Measurements from ENCODE around the gene FARP2. TPM values are rescaled to one million over a fixed set of nuclear protein-coding genes. Genes with fewer than 3 reads are reported as not detected.

FARP2 gene
- total and polyA plus RNA-seq, 10 of the 15 experiments (the other 5 are each of a cell fraction or from before 2014, with no cell fraction given): 5.5 to 67.5 (median 36.8) TPM

- no peak overlapping the region for H2AFZ ChIP-seq (ENCODE audit: control insufficient read depth, low read depth, low read length)
- DNase-seq (ENCODE audit: low read depth, low spot score) (no peak), FAIRE-seq (no peak), ATAC-seq (no peak; the same call in 2 of the 3 replicates)
- POLR2A ChIA-PET: no interaction called here
- WGBS (ENCODE audit: insufficient coverage, insufficient replicate concordance, low lambda C conversion rate, missing lambda C conversion rate): 70% methylated on average over 12 of the region's 12 CpGs
- RAD21 ChIA-PET (ENCODE audit: unreplicated experiment): no interaction called here
- no peaks in the 10 kb centered on the region for H3K79me2 ChIP-seq (ENCODE audit: control insufficient read depth, insufficient read depth, low read length)
- intact Hi-C loops (cut with micrococcal nuclease; ENCODE audit: unreplicated experiment): no loop called here
- no peak overlapping the region for H3K27ac ChIP-seq (ENCODE audit: control insufficient read depth, insufficient read depth)
- H3K36me3 ChIP-seq (ENCODE audit: control insufficient read depth in 2 of 2, insufficient read depth in 2 of 2, low read length in 1 of 2): no peaks in the 10 kb centered on the region
- SMC1A ChIA-PET (ENCODE audit: uncharacterized antibody, unreplicated experiment): no interaction called here
- in situ Hi-C loops (cut with MboI): no loop called here
- no peak overlapping the region for H3K4me3 ChIP-seq
- H3K4me2 ChIP-seq (ENCODE audit: control insufficient read depth, insufficient read depth): no peak overlapping the region
- H3K4me1 ChIP-seq (ENCODE audit: control insufficient read depth, insufficient read depth, low read length): no peaks in the 10 kb centered on the region
- no TSS peak for BruUV-seq (replicated peaks)
- H3K9ac ChIP-seq (ENCODE audit: control insufficient read depth, insufficient read depth, low read length): no peak overlapping the region
- H3K27me3 ChIP-seq (replicated peaks in 1 of 2; ENCODE audit: control insufficient read depth in 2 of 2, insufficient read depth in 2 of 2, low read length in 1 of 2): no peaks in the 10 kb centered on the region
- no peaks in the 10 kb centered on the region; the same call in 1 of the 2 replicates for H4K20me1 ChIP-seq (ENCODE audit: control insufficient read depth, insufficient read depth)
- H3K9me3 ChIP-seq (replicated peaks; ENCODE audit: control insufficient read depth, insufficient read depth, low read length): no peaks in the 10 kb centered on the region
- no peak for TF ChIP-seq KLF5 (IDR thresholded peaks at IDR 0.05; ENCODE audit: partially characterized antibody)
- TF ChIP-seq, protein P1, sequence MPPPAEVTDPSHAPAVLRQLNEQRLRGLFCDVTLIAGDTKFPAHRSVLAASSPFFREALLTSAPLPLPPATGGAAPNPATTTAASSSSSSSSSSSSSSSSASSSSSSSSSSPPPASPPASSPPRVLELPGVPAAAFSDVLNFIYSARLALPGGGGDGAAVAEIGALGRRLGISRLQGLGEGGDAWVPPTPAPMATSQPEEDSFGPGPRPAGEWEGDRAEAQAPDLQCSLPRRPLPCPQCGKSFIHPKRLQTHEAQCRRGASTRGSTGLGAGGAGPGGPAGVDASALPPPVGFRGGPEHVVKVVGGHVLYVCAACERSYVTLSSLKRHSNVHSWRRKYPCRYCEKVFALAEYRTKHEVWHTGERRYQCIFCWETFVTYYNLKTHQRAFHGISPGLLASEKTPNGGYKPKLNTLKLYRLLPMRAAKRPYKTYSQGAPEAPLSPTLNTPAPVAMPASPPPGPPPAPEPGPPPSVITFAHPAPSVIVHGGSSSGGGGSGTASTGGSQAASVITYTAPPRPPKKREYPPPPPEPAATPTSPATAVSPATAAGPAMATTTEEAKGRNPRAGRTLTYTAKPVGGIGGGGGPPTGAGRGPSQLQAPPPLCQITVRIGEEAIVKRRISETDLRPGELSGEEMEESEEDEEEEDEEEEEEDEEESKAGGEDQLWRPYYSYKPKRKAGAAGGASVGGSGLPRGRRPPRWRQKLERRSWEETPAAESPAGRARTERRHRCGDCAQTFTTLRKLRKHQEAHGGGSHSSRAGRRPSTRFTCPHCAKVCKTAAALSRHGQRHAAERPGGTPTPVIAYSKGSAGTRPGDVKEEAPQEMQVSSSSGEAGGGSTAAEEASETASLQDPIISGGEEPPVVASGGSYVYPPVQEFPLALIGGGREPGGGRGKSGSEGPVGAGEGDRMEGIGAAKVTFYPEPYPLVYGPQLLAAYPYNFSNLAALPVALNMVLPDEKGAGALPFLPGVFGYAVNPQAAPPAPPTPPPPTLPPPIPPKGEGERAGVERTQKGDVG (CRISPR knock-in tag; IDR thresholded peaks at IDR 0.05): no peak
- TF ChIP-seq REST (IDR thresholded peaks at IDR 0.05; ENCODE audit: low read depth, low read length): no peak
- CTCF ChIA-PET: no interaction called here
Observed at GRCh38 chr2:241465543-241465942, 109.5 kb downstream of the FARP2 start.

Measured in GM12878 (cell line).